ENCODE results near the gene MRPL52.
A peak's percentile ranks its signal among the peaks of the same experiment; 100 is the strongest.

MRPL52 gene

GRCh38 chr14:22814941-22815713, 14.6 kb upstream of the MRPL52 start, which contains the start of gene SLC7A7:
Gene SLC7A7 (minus strand): TSS chr14:22815435. CDS start chr14:22813398, 2,037 bp downstream.
- H3K4me3 ChIP-seq (ENCODE audit: low read depth in 1 of 2, low read length in 2 of 2) = no peak within 1 kb of the TSS
- DNase-seq = no peak
- peaks cover 5% of the 10 kb centered on the region; the same call in 1 of the 2 replicates for H3K4me1 ChIP-seq (ENCODE audit: insufficient read depth, low read length)
- no peaks in the 10 kb centered on the region for H4K20me1 ChIP-seq (ENCODE audit: insufficient read depth, low read length)
- ATAC-seq (ENCODE audit: insufficient read depth, low read depth) = 0 out of 3 replicates have a peak, but pooled peaks have one; percentile 5
- no peak within 1 kb of the TSS for H3K4me2 ChIP-seq (ENCODE audit: insufficient read depth, low read length)
- TF ChIP-seq EZH2 (IDR thresholded peaks at IDR 0.05; ENCODE audit: borderline replicate concordance, low read depth, low read length, severe bottlenecking) = no peak
- TF ChIP-seq, protein P1, sequence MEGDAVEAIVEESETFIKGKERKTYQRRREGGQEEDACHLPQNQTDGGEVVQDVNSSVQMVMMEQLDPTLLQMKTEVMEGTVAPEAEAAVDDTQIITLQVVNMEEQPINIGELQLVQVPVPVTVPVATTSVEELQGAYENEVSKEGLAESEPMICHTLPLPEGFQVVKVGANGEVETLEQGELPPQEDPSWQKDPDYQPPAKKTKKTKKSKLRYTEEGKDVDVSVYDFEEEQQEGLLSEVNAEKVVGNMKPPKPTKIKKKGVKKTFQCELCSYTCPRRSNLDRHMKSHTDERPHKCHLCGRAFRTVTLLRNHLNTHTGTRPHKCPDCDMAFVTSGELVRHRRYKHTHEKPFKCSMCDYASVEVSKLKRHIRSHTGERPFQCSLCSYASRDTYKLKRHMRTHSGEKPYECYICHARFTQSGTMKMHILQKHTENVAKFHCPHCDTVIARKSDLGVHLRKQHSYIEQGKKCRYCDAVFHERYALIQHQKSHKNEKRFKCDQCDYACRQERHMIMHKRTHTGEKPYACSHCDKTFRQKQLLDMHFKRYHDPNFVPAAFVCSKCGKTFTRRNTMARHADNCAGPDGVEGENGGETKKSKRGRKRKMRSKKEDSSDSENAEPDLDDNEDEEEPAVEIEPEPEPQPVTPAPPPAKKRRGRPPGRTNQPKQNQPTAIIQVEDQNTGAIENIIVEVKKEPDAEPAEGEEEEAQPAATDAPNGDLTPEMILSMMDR (IDR thresholded peaks at IDR 0.05; ENCODE audit: borderline replicate concordance, extremely low read depth, low read length, poor library complexity, severe bottlenecking) = no peak
- peak within 1 kb of the TSS; percentile 53; the same call in 1 of the 2 replicates for H2AFZ ChIP-seq (ENCODE audit: low read depth, low read length)
- H3K79me2 ChIP-seq (ENCODE audit: insufficient read depth, low read length) = no peaks in the 10 kb centered on the region
- H3K36me3 ChIP-seq (ENCODE audit: insufficient read depth, low read length) = no peaks in the 10 kb centered on the region
- H3K27ac ChIP-seq (ENCODE audit: low read length) = no peak within 1 kb of the TSS
- H3K9me3 ChIP-seq (ENCODE audit: insufficient read depth, low read length, severe bottlenecking) = no peaks in the 10 kb centered on the region
- H3K9ac ChIP-seq (ENCODE audit: low read depth, low read length) = no peak within 1 kb of the TSS
- peaks cover 6% of the 10 kb centered on the region for H3K27me3 ChIP-seq (ENCODE audit: insufficient read depth, low read length, poor library complexity)

- Histone ChIP-seq H3K36me3 (ENCODE audit: insufficient read depth, low read length) (no peaks in the 10 kb centered on the region), H3K4me2 (ENCODE audit: insufficient read depth, low read length) (no peak overlapping the region), H4K20me1 (ENCODE audit: insufficient read depth, low read length) (no peaks in the 10 kb centered on the region), H2AFZ (ENCODE audit: low read depth, low read length) (no peak overlapping the region; the same call in 1 of the 2 replicates), H3K9ac (ENCODE audit: low read depth, low read length) (no peak overlapping the region), H3K4me1 (ENCODE audit: insufficient read depth, low read length) (peaks cover 10% of the 10 kb centered on the region), H3K79me2 (ENCODE audit: insufficient read depth, low read length) (no peaks in the 10 kb centered on the region), H3K9me3 (ENCODE audit: insufficient read depth, low read length, severe bottlenecking) (no peaks in the 10 kb centered on the region), H3K27me3 (ENCODE audit: insufficient read depth, low read length, poor library complexity) (peaks cover 6% of the 10 kb centered on the region), H3K4me3 (ENCODE audit: low read depth in 1 of 2, low read length in 2 of 2) (no peak overlapping the region), H3K27ac (ENCODE audit: low read length) (no peak overlapping the region)
- ATAC-seq (ENCODE audit: insufficient read depth, low read depth) = no peak
- no peak for DNase-seq
- TF ChIP-seq, protein P1 (IDR thresholded peaks at IDR 0.05; ENCODE audit: borderline replicate concordance, extremely low read depth, low read length, poor library complexity, severe bottlenecking) = no peak
- TF ChIP-seq EZH2 (IDR thresholded peaks at IDR 0.05; ENCODE audit: borderline replicate concordance, low read depth, low read length, severe bottlenecking) = no peak
These were observed 10.3 kb upstream of the MRPL52 start for GRCh38 chr14:22819151-22819988.

GRCh38 chr14:22820731-22821130, 9.0 kb upstream of the MRPL52 start:
- H3K9ac ChIP-seq (ENCODE audit: low read depth, low read length) = no peak overlapping the region
- peaks cover 3% of the 10 kb centered on the region for H3K27me3 ChIP-seq (ENCODE audit: insufficient read depth, low read length, poor library complexity)
- H3K4me2 ChIP-seq (ENCODE audit: insufficient read depth, low read length) = no peak overlapping the region
- ATAC-seq (ENCODE audit: insufficient read depth, low read depth) (no peak), DNase-seq (no peak)
- no peaks in the 10 kb centered on the region for H4K20me1 ChIP-seq (ENCODE audit: insufficient read depth, low read length)
- H3K4me3 ChIP-seq (ENCODE audit: low read depth in 1 of 2, low read length in 2 of 2) = no peak overlapping the region
- no peak overlapping the region for H2AFZ ChIP-seq (ENCODE audit: low read depth, low read length)
- TF ChIP-seq EZH2 (IDR thresholded peaks at IDR 0.05; ENCODE audit: borderline replicate concordance, low read depth, low read length, severe bottlenecking) = no peak
- TF ChIP-seq, protein P1 (IDR thresholded peaks at IDR 0.05; ENCODE audit: borderline replicate concordance, extremely low read depth, low read length, poor library complexity, severe bottlenecking) = no peak
- H3K36me3 ChIP-seq (ENCODE audit: insufficient read depth, low read length) = no peaks in the 10 kb centered on the region
- peaks cover 20% of the 10 kb centered on the region for H3K4me1 ChIP-seq (ENCODE audit: insufficient read depth, low read length)
- no peaks in the 10 kb centered on the region for H3K79me2 ChIP-seq (ENCODE audit: insufficient read depth, low read length)
- H3K9me3 ChIP-seq (ENCODE audit: insufficient read depth, low read length, severe bottlenecking) = no peaks in the 10 kb centered on the region
- no peak overlapping the region for H3K27ac ChIP-seq (ENCODE audit: low read length)
